LNCAP (cell line): ENCODE results near the gene APBA3.

Source experiments
- CTCF ChIP-seq: fragments of 450-650 bp; IDR thresholded peaks from 2 replicates; pipeline ENCODE4 v1.5.1; 2017; ENCODE audit warnings: mild to moderate bottlenecking

The APBA3 gene

GRCh38 chr19:3721131-3721886 is 40.2 kb downstream of the APBA3 start:
- no peak for TF ChIP-seq CTCF

- no peak for TF ChIP-seq CTCF
These were observed 41.1 kb downstream of the APBA3 start for GRCh38 chr19:3720349-3720917.

GRCh38 chr19:3719868-3720267 is 41.6 kb downstream of the APBA3 start:
- no peak for TF ChIP-seq CTCF

- TF ChIP-seq CTCF, result no peak
These were observed 45.3 kb downstream of the APBA3 start for GRCh38 chr19:3716147-3716668.

GRCh38 chr19:3712663-3713611 is 48.6 kb downstream of the APBA3 start:
- TF ChIP-seq CTCF, result no peak

GRCh38 chr19:3710265-3710812 is 51.2 kb downstream of the APBA3 start:
- no peak for TF ChIP-seq CTCF

GRCh38 chr19:3708207-3708931 is 53.1 kb downstream of the APBA3 start, which contains the start of gene TJP3:
Gene TJP3, plus strand, starts transcription at chr19:3708384. Its CDS starts 20,049 bp downstream, at chr19:3728433.
- no peak for TF ChIP-seq CTCF
